Vagina (tissue), 2 donors: ENCODE measurements around the gene TSC2.

Source experiments
- POLR2A ChIP-seq, 2 donors: fragments of 450-650 bp; IDR thresholded peaks; one replicate each; pipeline ENCODE4 v1.6.1; 2017; ENCODE audit warnings: antibody characterized with exemption in 2 of 2, mild to moderate bottlenecking in 2 of 2, moderate library complexity in 2 of 2
- POLR2AphosphoS5 ChIP-seq, 2 donors: sonication (generic); formaldehyde crosslinking; IDR thresholded peaks; one replicate each; pipeline ENCODE4 v1.9.0; 2017; ENCODE audit warnings: antibody characterized with exemption in 2 of 2, mild to moderate bottlenecking in 2 of 2, low read depth in 1 of 2; ENCODE audit not compliant: insufficient read depth in 1 of 2
- TF ChIP-seq, protein P1 (sequence below), 3 experiments: fragments of 450-650 bp in 2 of 3; fragments of 200-600 bp in 1 of 3; sonication (generic) in 1 of 3; IDR thresholded peaks; one replicate each; pipeline ENCODE4 v1.5.1; 2017 to 2019; ENCODE audit warnings: antibody characterized with exemption in 3 of 3, mild to moderate bottlenecking in 2 of 3, moderate library complexity in 2 of 3

DNA sequence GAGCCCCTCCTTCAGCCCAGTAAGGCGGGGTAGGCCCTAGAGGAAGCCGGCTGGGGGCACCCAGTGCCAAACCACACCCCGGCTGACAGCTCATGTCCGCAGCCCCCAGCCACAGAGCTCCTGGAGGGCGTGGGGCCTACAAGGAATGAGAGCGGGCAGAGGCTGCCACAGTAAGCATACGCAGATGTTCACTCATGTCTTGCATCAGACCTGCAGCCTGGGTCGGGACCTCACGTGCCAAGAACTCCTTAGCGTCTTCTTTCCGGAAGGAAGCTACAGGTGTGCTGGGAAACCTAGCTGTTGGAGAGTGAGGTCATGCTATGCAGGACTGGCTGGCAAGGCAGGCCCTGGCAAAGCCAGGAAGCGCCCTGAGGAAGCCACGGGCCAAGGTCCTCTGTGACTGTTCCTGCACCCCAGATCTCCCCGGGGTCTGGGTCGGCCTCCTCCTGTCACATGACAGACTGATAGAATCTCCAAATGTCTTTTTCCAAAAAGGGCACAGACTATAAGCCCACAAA is 39.7 kb upstream of the TSC2 start:
- no peak for TF ChIP-seq POLR2A (IDR thresholded peaks at IDR 0.05)
- TF ChIP-seq, protein P1, sequence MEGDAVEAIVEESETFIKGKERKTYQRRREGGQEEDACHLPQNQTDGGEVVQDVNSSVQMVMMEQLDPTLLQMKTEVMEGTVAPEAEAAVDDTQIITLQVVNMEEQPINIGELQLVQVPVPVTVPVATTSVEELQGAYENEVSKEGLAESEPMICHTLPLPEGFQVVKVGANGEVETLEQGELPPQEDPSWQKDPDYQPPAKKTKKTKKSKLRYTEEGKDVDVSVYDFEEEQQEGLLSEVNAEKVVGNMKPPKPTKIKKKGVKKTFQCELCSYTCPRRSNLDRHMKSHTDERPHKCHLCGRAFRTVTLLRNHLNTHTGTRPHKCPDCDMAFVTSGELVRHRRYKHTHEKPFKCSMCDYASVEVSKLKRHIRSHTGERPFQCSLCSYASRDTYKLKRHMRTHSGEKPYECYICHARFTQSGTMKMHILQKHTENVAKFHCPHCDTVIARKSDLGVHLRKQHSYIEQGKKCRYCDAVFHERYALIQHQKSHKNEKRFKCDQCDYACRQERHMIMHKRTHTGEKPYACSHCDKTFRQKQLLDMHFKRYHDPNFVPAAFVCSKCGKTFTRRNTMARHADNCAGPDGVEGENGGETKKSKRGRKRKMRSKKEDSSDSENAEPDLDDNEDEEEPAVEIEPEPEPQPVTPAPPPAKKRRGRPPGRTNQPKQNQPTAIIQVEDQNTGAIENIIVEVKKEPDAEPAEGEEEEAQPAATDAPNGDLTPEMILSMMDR (IDR thresholded peaks at IDR 0.05): no peak
- TF ChIP-seq POLR2AphosphoS5 (IDR thresholded peaks at IDR 0.05; ENCODE audit: insufficient read depth in 1 of 2, low read depth in 1 of 2): peak; percentile 35 to 48
